ENCODE measurements around the gene PRKAB1. TPM values are rescaled to one million over a fixed set of nuclear protein-coding genes. Genes with fewer than 3 reads are reported as not detected.

PRKAB1 gene
- total and polyA plus RNA-seq, 12 donors, result 21.5 to 75.8 (median 30.8) TPM

GRCh38 chr12:119720349-119720748 is 52.4 kb downstream of the PRKAB1 start:
- intact Hi-C loops (cut with DNase I), result no loop called here
- H3K27me3 ChIP-seq, result no peaks in the 10 kb centered on the region
- no peak overlapping the region for H3K4me3 ChIP-seq
- DNase-seq, result no peak
- H3K9me3 ChIP-seq (replicated peaks in 1 of 3), result no peaks in the 10 kb centered on the region
- H3K27ac ChIP-seq, result no peak overlapping the region
- H3K4me1 ChIP-seq (replicated peaks in 1 of 2), result peaks cover 12% of the 10 kb centered on the region in 2 donors
- H3K36me3 ChIP-seq (replicated peaks in 1 of 2), result no peaks in the 10 kb centered on the region
- TF ChIP-seq CTCF (IDR thresholded peaks at IDR 0.05) (no peak), POLR2A (IDR thresholded peaks at IDR 0.05) (no peak)

GRCh38 chr12:119721306-119721705 is 53.4 kb downstream of the PRKAB1 start:
- Histone ChIP-seq H3K27me3 (no peaks in the 10 kb centered on the region), H3K9me3 (replicated peaks in 1 of 3) (no peaks in the 10 kb centered on the region), H3K4me3 (no peak overlapping the region), H3K4me1 (replicated peaks in 1 of 2) (peaks cover 9 to 19% of the 10 kb centered on the region in 2 donors), H3K36me3 (replicated peaks in 1 of 2) (no peaks in the 10 kb centered on the region), H3K27ac (no peak overlapping the region)
- WGBS, 4 donors, result 92 to 95% (median 94%) methylated on average over 4 of the region's 4 CpGs
- TF ChIP-seq CTCF (IDR thresholded peaks at IDR 0.05) (no peak), POLR2A (IDR thresholded peaks at IDR 0.05) (no peak)
- DNase-seq, result no peak
- intact Hi-C loops (cut with DNase I), result no loop called here

GRCh38 chr12:119725523-119725922 is 57.6 kb downstream of the PRKAB1 start:
- WGBS, 4 donors, result 31 to 56% (median 45%) methylated on average over 4 of the region's 4 CpGs
- peak; percentile 53 to 84 (median 77) for DNase-seq
- TF ChIP-seq POLR2A (IDR thresholded peaks at IDR 0.05) (peak in 1 of 2 donors; percentile 38), CTCF (IDR thresholded peaks at IDR 0.05) (no peak)
- intact Hi-C loops (cut with DNase I), result no loop called here
- Histone ChIP-seq H3K9me3 (replicated peaks in 1 of 3) (no peaks in the 10 kb centered on the region), H3K36me3 (replicated peaks in 1 of 2) (no peaks in the 10 kb centered on the region), H3K4me3 (no peak overlapping the region), H3K4me1 (replicated peaks in 1 of 2) (peaks cover 13 to 40% of the 10 kb centered on the region in 2 donors), H3K27ac (peak overlapping the region; percentile 65 to 79 (median 68)), H3K27me3 (no peaks in the 10 kb centered on the region)

DNA sequence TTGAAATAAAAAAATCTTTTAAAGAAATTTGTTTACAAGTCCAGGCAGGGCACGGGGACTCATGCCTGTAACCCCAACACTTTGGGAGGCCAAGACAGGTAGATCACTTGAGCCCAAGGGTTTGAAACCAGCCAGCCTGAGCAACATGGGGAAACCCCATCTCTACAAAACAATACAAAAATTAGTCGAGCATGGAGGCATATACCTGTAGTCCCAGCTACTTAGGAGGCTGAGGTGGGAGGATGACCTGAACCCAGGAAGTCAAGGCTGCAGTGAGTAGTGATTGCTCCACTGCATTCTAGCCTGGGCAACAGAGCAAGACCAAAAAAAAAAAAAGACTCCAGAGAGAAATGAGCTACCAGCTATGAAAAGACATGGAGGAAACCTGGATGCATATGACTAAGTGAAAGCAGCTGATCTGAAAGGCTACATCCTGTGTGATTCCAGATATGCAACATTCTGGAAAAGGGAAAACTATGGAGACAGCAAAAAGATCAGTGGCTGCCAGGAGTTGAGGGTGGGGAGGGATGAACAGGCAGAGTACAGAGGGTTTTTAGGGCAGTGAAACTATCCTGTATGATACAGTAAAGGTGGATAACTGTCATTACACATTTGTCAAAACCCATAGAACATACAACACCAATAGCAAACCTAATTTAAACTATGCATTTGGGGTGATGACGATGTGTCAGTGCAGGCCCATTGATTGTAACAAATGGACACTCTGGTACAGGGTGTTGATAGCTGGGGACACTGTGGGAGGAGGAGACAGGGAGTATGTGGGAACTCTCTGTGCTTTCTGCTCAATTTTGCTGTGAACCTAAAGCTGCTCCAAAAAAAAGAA is 59.9 kb downstream of the PRKAB1 start:
- H3K27ac ChIP-seq, result peak overlapping the region in 3 of 5 donors; percentile 10 to 72 (median 54)
- no peaks in the 10 kb centered on the region for H3K36me3 ChIP-seq (replicated peaks in 1 of 2)
- no peaks in the 10 kb centered on the region for H3K27me3 ChIP-seq
- no peaks in the 10 kb centered on the region for H3K9me3 ChIP-seq (replicated peaks in 1 of 3)
- peaks cover 15 to 40% of the 10 kb centered on the region in 2 donors for H3K4me1 ChIP-seq (replicated peaks in 1 of 2)
- TF ChIP-seq CTCF (IDR thresholded peaks at IDR 0.05), result no peak
- no peak for TF ChIP-seq POLR2A (IDR thresholded peaks at IDR 0.05)
- intact Hi-C loops (cut with DNase I), result no loop called here
- no peak for DNase-seq
- WGBS, 4 donors, result 84 to 94% (median 91%) methylated on average over 3 of the region's 3 CpGs
- no peak overlapping the region for H3K4me3 ChIP-seq

All from adrenal gland (tissue), 12 donors.